ENCODE measurements around the gene ZBED4.
"Not testable (repeated sequence)": the region's sequence is repeated elsewhere in the genome, so short reads cannot be mapped to it uniquely, and the experiment has no call there.

The ZBED4 gene

DNA sequence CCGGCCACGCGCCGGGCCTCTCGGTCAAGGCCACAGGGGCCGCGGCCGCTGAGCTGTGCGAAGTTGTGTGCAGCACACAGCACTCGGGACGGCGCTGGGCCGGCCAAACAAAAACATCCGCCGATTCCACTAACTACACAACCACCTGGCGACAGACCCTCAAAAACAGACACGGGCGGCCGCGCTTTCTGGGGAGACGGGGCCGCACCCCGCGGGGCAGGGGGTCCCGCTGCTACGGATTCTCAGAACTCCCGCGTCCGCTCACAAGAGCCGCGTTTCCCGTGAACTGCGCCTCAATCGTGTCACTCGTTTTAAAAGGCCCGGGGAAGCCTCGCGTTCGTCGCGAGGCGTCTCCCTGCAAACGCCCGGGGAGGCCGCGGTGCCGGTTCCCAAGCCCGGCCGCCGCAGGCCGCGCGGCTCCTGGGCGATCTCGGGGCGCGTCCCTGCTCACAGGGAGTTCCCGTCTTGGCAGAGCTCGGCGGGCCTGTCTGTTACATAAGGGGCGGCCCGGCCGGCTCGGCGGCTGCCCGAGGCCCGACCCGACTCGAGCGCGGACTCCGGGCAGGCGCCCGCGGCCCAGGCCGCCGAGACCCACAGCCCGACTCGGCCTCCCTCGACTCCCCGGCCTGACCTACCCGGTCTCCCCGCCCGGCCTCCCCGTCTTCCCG is 26.9 kb upstream of the ZBED4 start:
- peak; percentile 49 to 51 for DNase-seq

- DNase-seq = peak in 1 of 2 donors; percentile 37
Measured at GRCh38 chr22:49827271-49827852, 26.3 kb upstream of the ZBED4 start.

GRCh38 chr22:49827853-49828598 is 25.6 kb upstream of the ZBED4 start, which contains the start of gene BRD1:
BRD1 (minus strand) TSS chr22:49827873; CDS start chr22:49824317, 3,556 bp downstream.
- peak in 1 of 2 donors; percentile 54 for DNase-seq

GRCh38 chr22:49828599-49828965 is 25.1 kb upstream of the ZBED4 start:
- DNase-seq = no peak

- no peak for DNase-seq
Measured at GRCh38 chr22:49829044-49829853, 24.4 kb upstream of the ZBED4 start.

GRCh38 chr22:49833340-49834007 is 20.2 kb upstream of the ZBED4 start:
- DNase-seq = no peak

GRCh38 chr22:49838771-49839717 is 14.6 kb upstream of the ZBED4 start:
- peak; percentile 44 to 70 for DNase-seq

- DNase-seq = no peak
Measured at GRCh38 chr22:49845241-49845640, 8.4 kb upstream of the ZBED4 start.

- DNase-seq = no peak
Measured at GRCh38 chr22:49845666-49846459, 7.8 kb upstream of the ZBED4 start.

GRCh38 chr22:49847751-49848689 is 5.6 kb upstream of the ZBED4 start:
- peak in 1 of 2 donors; percentile 67 for DNase-seq

GRCh38 chr22:49848690-49849160 is 4.9 kb upstream of the ZBED4 start:
- peak in 1 of 2 donors; percentile 17 for DNase-seq

GRCh38 chr22:49849161-49850020 is 4.3 kb upstream of the ZBED4 start:
- DNase-seq = no peak

DNA sequence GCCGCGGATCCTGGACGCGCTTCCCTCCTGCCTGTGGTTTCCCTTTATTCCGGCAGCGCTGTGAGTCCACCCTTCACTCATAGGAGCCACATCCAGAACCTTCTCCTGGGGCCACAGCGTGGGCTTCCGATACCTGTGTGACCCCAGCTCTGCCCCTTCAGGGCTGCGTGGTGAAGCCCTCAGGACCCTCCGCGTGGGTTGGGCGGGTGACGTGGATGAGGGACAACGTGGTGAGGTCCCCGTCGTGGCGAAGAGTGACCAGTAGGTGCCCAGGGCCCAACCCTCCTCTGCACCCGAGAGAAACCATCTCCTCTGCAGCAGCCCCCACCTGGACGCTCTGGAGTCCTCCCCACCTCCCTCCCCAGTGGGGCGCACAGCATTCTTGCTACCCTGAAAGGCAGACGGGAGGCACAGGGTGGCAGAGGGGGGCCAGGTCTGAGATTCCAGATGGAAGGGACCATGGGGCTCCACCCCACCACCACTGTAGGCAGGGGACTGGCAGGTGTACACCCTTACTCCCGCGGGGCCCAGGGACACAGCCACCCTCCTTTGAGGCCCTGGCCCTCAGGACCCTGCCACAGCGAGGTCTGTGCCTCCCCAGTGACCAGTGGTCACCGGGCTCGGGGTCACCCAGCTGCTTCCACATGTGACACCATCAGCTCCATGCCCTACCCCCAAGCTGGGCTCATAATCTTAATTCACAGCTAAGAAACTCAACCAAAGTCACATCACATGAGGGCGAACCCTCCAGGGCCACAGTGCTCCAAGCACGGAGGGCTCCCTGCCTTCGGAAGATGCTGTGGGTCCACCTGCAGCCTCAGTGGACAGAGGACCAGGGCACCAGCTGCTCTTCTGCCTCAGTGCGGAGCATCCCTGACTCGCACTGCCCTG is 3.4 kb upstream of the ZBED4 start:
- no peak for DNase-seq

DNA sequence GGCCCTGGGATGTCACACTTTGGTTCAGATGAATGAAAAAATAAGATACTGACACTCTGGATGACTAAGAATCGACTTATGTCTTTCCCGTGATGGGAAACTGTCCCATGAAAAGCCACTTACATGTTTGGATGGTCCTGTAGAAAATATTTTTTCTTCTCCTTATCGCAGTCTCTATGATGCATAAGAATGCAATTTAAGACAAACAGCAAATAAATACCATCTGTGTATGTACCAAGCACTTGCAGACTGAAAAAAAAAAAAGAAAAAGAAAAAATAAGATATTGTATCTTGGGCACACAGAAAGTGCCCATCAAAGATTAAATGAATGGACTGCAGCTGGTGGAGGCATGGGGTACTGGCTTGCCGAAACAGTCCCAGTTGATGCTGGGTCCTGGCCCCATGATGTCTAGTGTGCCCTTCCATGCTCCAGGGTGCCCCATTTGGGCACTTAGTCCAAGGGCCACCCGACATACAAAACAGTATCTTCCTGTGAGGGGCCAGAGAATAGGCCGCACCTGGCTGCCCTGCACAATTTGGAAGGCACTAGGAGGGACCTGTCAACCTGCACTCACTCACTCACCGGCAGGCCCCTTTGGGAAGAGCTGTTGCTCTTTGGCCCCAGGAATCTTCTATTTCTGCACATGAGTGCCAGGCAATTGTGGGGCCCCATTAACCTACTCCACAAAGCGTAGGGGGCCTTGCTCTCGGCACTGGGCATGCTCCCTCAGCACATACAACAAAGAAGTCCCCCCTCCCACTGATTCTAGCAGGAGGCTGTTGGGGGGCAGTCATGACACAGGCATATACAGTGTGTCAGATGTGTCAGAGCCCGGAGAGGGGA is 2.5 kb upstream of the ZBED4 start:
- no peak for DNase-seq

DNA sequence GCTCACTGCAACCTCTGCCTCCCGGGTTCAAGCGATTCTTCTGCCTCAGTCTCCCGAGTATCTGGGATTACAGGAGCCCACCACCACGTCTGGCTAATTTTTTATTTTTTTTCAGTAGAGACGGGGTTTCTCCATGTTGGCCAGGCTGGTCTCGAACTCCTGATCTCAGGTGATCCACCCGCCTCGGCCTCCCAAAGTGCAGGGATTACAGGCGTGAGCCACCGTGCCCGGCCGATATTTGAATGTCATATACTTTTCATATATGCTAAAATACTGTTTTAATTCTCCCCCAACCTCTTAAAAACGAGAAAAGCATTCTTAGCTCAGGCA is 1.1 kb upstream of the ZBED4 start:
- not testable (repeated sequence) for DNase-seq

Data from inflammatory macrophage treated with lipopolysaccharide for 1 hour (primary cell).